HEK293T (cell line): ENCODE data around the gene DCDC1.

Experiments
- ARNT ChIP-seq: fragments of 450-650 bp; IDR thresholded peaks from 2 replicates; pipeline ENCODE4 v1.6.1; 2017; ENCODE audit warnings: mild to moderate bottlenecking
- BHLHE40 ChIP-seq: fragments of 450-650 bp; IDR thresholded peaks from 2 replicates; pipeline ENCODE4 v1.6.1; 2016; ENCODE audit warnings: mild to moderate bottlenecking, moderate library complexity, borderline replicate concordance
- ELF4 ChIP-seq: fragments of 450-650 bp; IDR thresholded peaks from 2 replicates; pipeline ENCODE4 v1.6.1; 2017; ENCODE audit warnings: antibody characterized with exemption
- FOXK2 ChIP-seq: fragments of 450-650 bp; IDR thresholded peaks from 2 replicates; pipeline ENCODE4 v1.6.1; 2016; ENCODE audit warnings: mild to moderate bottlenecking
- FOXM1 ChIP-seq: fragments of 450-650 bp; IDR thresholded peaks from 2 replicates; pipeline ENCODE4 v1.6.1; 2017; ENCODE audit warnings: mild to moderate bottlenecking, borderline replicate concordance
- HDGF ChIP-seq: fragments of 450-650 bp; IDR thresholded peaks from 2 replicates; pipeline ENCODE4 v1.6.1; 2017; ENCODE audit warnings: antibody characterized with exemption, borderline replicate concordance
- SP1 ChIP-seq: fragments of 450-650 bp; IDR thresholded peaks from 2 replicates; pipeline ENCODE4 v1.6.1; 2017
- SUZ12 ChIP-seq: fragments of 450-650 bp; IDR thresholded peaks from 2 replicates; pipeline ENCODE4 v1.6.1; 2016; ENCODE audit warnings: mild to moderate bottlenecking
- TARDBP ChIP-seq: fragments of 450-650 bp; IDR thresholded peaks from 2 replicates; pipeline ENCODE4 v1.6.1; 2016
- ZNF384 ChIP-seq: fragments of 450-650 bp; IDR thresholded peaks from 2 replicates; pipeline ENCODE4 v1.6.1; 2016

DNA sequence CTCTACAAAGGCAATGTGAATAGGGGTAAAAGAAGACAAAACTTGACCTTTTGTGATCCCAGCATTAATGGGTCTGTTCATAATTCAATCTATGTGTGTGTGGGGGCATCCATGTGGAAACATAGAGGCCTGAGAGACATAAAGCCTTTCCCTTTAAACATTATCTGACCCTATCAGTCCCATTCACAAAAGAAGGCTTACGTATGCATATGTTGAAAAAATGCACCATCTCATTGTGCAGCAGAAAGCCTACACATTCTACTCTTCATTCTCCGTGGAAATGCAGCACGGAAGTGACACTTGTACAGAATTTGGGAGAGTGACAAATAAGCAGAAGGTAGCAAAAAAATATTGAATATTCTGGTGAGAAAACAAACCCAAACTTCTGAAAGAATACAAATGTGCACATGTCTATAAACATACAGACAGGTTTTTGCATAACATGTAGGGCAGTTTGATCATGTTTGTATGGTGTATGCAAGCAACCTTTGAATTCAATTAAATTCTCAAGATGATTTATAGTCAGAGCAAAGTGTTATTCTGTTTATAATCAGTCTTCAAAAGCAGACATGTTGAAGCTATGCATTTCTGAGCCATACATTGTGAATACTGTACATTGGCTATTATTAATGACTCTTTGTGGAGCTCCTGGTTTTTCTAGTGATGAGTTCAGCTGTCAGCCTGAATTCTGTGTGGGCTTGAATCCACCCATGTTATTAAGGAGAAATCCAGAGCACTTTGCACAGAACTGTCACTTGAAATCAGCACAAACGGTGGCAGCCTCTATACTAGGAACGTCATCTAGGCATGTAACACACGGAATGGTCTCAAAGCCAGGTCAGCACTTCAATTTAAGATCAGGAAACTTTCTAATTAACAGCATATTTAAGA, 236.8 kb downstream of the DCDC1 start:
- TF ChIP-seq ZNF384 (no peak), HDGF (no peak), ELF4 (no peak), TARDBP (no peak), FOXM1 (no peak), SP1 (no peak), FOXK2 (no peak), BHLHE40 (no peak), ARNT (no peak), SUZ12 (no peak)
